ENCODE results near the gene NINJ2.
A peak's percentile ranks its signal among the peaks of the same experiment; 100 is the strongest.

The NINJ2 gene

GRCh38 chr12:573232-573631 lies 90.0 kb downstream of the NINJ2 start:
- no peak for TF ChIP-seq POLR2A (IDR thresholded peaks at IDR 0.05; ENCODE audit: low read depth, low read length)
- FAIRE-seq (no peak), DNase-seq (ENCODE audit: insufficient read length, low spot score) (no peak)

GRCh38 chr12:572532-572899 lies 90.7 kb downstream of the NINJ2 start:
- peak; percentile 55 for DNase-seq (ENCODE audit: insufficient read length, low spot score)
- no peak for FAIRE-seq
- TF ChIP-seq POLR2A (IDR thresholded peaks at IDR 0.05; ENCODE audit: low read depth, low read length): no peak

- no peak for TF ChIP-seq POLR2A (IDR thresholded peaks at IDR 0.05; ENCODE audit: low read depth, low read length)
- DNase-seq (ENCODE audit: insufficient read length, low spot score) (peak; percentile 66), FAIRE-seq (no peak)
Observed at GRCh38 chr12:571795-572531, 91.3 kb downstream of the NINJ2 start.

- DNase-seq (ENCODE audit: insufficient read length, low spot score) (peak; percentile 82), FAIRE-seq (peak; percentile 15)
- peak; percentile 16; the same call in 1 of the 2 replicates for TF ChIP-seq POLR2A (IDR thresholded peaks at IDR 0.05; ENCODE audit: low read depth, low read length)
Observed at GRCh38 chr12:570921-571794, 92.1 kb downstream of the NINJ2 start.

- DNase-seq (ENCODE audit: insufficient read length, low spot score) (peak; percentile 95), FAIRE-seq (no peak)
- TF ChIP-seq POLR2A (IDR thresholded peaks at IDR 0.05; ENCODE audit: low read depth, low read length): peak; percentile 54
Observed at GRCh38 chr12:570435-570920, 92.8 kb downstream of the NINJ2 start.

GRCh38 chr12:569803-570434 lies 93.3 kb downstream of the NINJ2 start:
- FAIRE-seq (no peak), DNase-seq (ENCODE audit: insufficient read length, low spot score) (peak; percentile 89)
- TF ChIP-seq POLR2A (IDR thresholded peaks at IDR 0.05; ENCODE audit: low read depth, low read length): 0 out of 2 replicates have a peak, but pooled peaks have one; percentile 18

- FAIRE-seq: no peak
- no peak for TF ChIP-seq POLR2A (IDR thresholded peaks at IDR 0.05; ENCODE audit: low read depth, low read length)
- no peak for DNase-seq (ENCODE audit: insufficient read length, low spot score)
Observed at GRCh38 chr12:569091-569676, 94.1 kb downstream of the NINJ2 start.

- DNase-seq (ENCODE audit: insufficient read length, low spot score): no peak
- no peak for TF ChIP-seq POLR2A (IDR thresholded peaks at IDR 0.05; ENCODE audit: low read depth, low read length)
- FAIRE-seq: no peak
Observed at GRCh38 chr12:568486-568885, 94.8 kb downstream of the NINJ2 start.

GRCh38 chr12:565589-566105 lies 97.6 kb downstream of the NINJ2 start:
- DNase-seq (ENCODE audit: insufficient read length, low spot score): no peak
- no peak for FAIRE-seq
- no peak for TF ChIP-seq POLR2A (IDR thresholded peaks at IDR 0.05; ENCODE audit: low read depth, low read length)

GRCh38 chr12:565161-565560 lies 98.1 kb downstream of the NINJ2 start:
- DNase-seq (ENCODE audit: insufficient read length, low spot score) (no peak), FAIRE-seq (no peak)
- no peak for TF ChIP-seq POLR2A (IDR thresholded peaks at IDR 0.05; ENCODE audit: low read depth, low read length)

GRCh38 chr12:563787-564298 lies 99.4 kb downstream of the NINJ2 start:
- no peak for TF ChIP-seq POLR2A (IDR thresholded peaks at IDR 0.05; ENCODE audit: low read depth, low read length)
- DNase-seq (ENCODE audit: insufficient read length, low spot score): no peak
- no peak for FAIRE-seq

GRCh38 chr12:563250-563781 lies 99.9 kb downstream of the NINJ2 start:
- DNase-seq (ENCODE audit: insufficient read length, low spot score): no peak

GRCh38 chr12:562634-563033 lies 100.6 kb downstream of the NINJ2 start:
- DNase-seq (ENCODE audit: insufficient read length, low spot score) (no peak), FAIRE-seq (no peak)
- no peak for TF ChIP-seq POLR2A (IDR thresholded peaks at IDR 0.05; ENCODE audit: low read depth, low read length)

More at GRCh38 chr12:563250-563781, 99.9 kb downstream of the NINJ2 start:
- no peak for FAIRE-seq
- TF ChIP-seq POLR2A (IDR thresholded peaks at IDR 0.05; ENCODE audit: low read depth, low read length): no peak
